Chondrocyte (in vitro differentiated cells): ENCODE measurements around the gene TRIM52. TPM values are rescaled to one million over a fixed set of nuclear protein-coding genes. Genes with fewer than 3 reads are reported as not detected.

ENCODE experiments used
- DNase-seq: peaks from one replicate; pipeline ENCODE4 v3.0.0; 2021; ENCODE audit warnings: mixed read lengths, low spot score
- H3K27ac Mint-ChIP-seq: one replicate; pipeline ENCODE4 v1.8.0; 2021; ENCODE audit warnings: mild to moderate bottlenecking, moderate library complexity, mixed read lengths; ENCODE audit not compliant: unreplicated experiment
- H3K27me3 Mint-ChIP-seq: 2 replicates; pipeline ENCODE4 v1.8.0; 2021; ENCODE audit warnings: low read depth, mixed read lengths
- H3K36me3 Mint-ChIP-seq: 2 replicates; pipeline ENCODE4 v1.8.0; 2021; ENCODE audit warnings: low read depth, mixed read lengths
- H3K4me1 Mint-ChIP-seq: 2 replicates; pipeline ENCODE4 v1.8.0; 2021; ENCODE audit warnings: low read depth, mild to moderate bottlenecking, mixed read lengths
- H3K4me3 Mint-ChIP-seq: one replicate; pipeline ENCODE4 v1.8.0; 2021; ENCODE audit warnings: mild to moderate bottlenecking, moderate library complexity, mixed read lengths; ENCODE audit not compliant: unreplicated experiment
- H3K9me3 Mint-ChIP-seq: 2 replicates; pipeline ENCODE4 v1.8.0; 2021; ENCODE audit warnings: low read depth, mixed read lengths
- CTCF ChIP-seq: fragments of 200-600 bp; sonication (generic); IDR thresholded peaks from 2 replicates; pipeline ENCODE4 v1.5.0; 2021; ENCODE audit warnings: antibody characterized with exemption, mild to moderate bottlenecking, moderate library complexity
- total RNA-seq: library from RNA; stranded (reverse); gene quantifications from 3 replicates; pipeline ENCODE4 v1.2.1, GENCODE V29; 2021

Gene TRIM52
- total RNA-seq, 1 donor from 2014 or later = 8.3 TPM

- TF ChIP-seq CTCF = no peak
- Mint-ChIP-seq H3K27ac (peak overlapping the region; percentile 97), H3K36me3 (no peaks in the 10 kb centered on the region), H3K4me3 (peak overlapping the region; percentile 92), H3K27me3 (no peaks in the 10 kb centered on the region), H3K9me3 (no peaks in the 10 kb centered on the region), H3K4me1 (peaks cover 52% of the 10 kb centered on the region)
- DNase-seq = peak; percentile 95
Observed at GRCh38 chr5:181221792-181222629, 38.9 kb downstream of the TRIM52 start.

DNA sequence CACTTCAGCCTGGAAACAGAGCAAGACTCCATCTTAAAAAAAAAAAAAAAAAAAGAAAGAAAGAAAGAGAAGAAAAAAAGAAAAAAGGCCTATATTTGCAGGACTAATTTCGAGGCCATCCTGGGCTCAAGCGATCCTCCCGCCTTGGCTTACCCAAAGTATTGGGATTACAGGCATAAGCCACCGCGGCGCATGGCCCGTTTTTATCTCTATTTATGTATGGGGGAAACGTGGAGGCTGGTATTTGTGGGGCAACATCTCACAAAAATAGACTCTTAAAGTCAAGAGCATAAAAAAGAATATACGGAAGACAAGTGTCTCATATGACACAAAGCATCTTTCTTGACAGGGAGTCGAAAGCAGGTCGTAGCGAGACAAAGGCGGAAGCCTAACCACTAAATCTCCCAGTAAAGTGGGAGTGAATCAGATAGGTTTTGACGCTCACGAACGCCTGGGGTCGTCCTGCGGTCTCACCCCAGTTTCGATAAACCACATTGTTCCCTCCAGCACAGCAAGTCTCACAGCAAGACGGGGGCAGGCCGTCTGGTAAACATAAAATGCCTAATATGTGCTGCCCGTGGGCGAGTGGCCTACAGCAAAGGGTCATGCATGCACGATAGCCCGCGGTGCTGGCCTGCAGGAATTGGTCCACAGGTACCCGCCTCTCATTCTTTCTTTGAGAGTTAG lies 39.7 kb downstream of the TRIM52 start:
- peaks cover 57% of the 10 kb centered on the region for H3K4me1 Mint-ChIP-seq
- TF ChIP-seq CTCF = no peak
- H3K27ac Mint-ChIP-seq = peak overlapping the region; percentile 68
- no peaks in the 10 kb centered on the region for H3K36me3 Mint-ChIP-seq
- DNase-seq = no peak
- H3K9me3 Mint-ChIP-seq = no peaks in the 10 kb centered on the region
- H3K27me3 Mint-ChIP-seq = no peaks in the 10 kb centered on the region
- peak overlapping the region; percentile 92 for H3K4me3 Mint-ChIP-seq

DNA sequence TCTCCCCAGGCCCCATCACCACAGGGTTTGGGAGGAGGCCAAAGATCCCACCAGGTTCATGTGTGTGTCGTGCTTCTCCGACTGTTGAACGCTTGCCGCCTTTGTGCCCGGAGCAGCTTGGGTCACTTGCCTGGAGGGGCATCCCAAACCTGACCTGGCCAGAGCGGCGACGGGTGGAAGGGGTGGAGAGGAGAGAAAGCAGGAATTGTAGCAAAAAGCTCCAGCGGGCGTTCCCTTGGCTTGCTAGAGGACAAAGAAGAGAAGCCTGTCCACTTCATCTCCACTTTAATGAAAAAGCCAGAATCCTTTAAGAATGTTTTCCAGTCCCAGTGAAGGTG lies 40.8 kb downstream of the TRIM52 start:
- no peak overlapping the region for H3K4me3 Mint-ChIP-seq
- no peak overlapping the region for H3K27ac Mint-ChIP-seq
- no peaks in the 10 kb centered on the region for H3K9me3 Mint-ChIP-seq
- peaks cover 52% of the 10 kb centered on the region for H3K4me1 Mint-ChIP-seq
- H3K36me3 Mint-ChIP-seq = no peaks in the 10 kb centered on the region
- no peak for TF ChIP-seq CTCF
- H3K27me3 Mint-ChIP-seq = no peaks in the 10 kb centered on the region
- DNase-seq = no peak

DNA sequence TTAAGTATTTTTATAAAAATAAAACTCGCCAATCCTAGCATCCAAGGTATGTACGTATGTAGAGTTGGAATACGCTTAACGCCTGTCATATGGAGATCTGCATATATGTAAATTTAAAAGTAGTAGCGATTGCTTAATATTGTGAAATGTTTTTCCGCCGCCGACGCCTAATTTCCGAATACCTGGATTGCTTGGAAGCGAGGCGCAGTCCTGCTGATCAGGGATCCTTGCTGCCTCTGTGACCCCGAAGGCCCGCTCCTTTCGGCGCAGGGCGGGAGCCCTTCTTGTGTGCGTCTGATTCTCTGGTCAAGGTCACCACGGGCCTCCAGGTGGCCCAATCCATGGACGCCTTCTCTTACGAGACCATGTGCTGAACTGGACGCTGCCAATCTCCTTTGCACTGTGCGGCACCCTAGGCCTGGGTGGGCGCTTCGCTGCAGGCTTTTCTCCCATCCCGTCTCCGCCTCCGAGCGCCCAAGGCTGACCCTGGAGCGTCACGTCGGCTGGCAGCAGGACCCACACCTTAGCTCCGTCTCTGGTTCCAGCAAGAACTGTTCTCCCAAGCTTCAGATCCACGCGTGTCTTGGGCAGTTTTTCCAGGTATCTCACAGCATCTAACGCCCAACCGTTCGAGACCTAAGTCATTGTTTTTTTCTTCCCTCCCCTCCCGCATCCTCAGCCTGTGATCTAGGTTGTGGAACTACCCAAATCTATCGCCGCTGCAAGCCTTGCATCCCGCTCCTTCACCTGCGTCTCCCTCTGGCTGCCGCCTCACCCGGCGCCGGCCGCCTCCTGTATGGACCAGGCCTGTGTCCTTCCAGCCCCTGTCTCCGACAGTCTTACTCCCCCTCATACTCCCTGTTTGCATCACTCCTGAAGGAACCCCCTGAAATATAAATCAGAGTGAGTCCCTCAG lies 41.4 kb downstream of the TRIM52 start:
- Mint-ChIP-seq H3K27me3 (no peaks in the 10 kb centered on the region), H3K36me3 (no peaks in the 10 kb centered on the region), H3K27ac (no peak overlapping the region), H3K4me3 (peak overlapping the region; percentile 22), H3K9me3 (no peaks in the 10 kb centered on the region), H3K4me1 (peaks cover 47% of the 10 kb centered on the region)
- no peak for TF ChIP-seq CTCF
- no peak for DNase-seq

DNA sequence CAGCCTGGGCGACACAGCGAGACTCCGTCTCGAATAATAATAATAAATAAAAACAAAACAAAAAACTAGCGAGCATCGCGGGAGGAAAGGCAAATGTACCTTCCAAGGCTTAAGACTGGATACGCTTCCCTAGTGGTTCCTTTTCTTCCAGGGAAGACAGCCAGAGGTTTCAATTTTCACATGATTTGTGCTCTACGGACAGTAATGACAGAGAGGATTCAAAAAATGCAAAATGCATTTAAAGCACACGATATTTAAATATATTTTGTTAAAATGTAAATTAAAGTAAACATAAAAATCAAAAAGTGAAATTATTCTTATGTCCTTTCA lies 42.2 kb downstream of the TRIM52 start:
- Mint-ChIP-seq H3K27ac (peak overlapping the region; percentile 87), H3K4me3 (peak overlapping the region; percentile 75), H3K36me3 (no peaks in the 10 kb centered on the region), H3K4me1 (peaks cover 40% of the 10 kb centered on the region), H3K9me3 (no peaks in the 10 kb centered on the region), H3K27me3 (no peaks in the 10 kb centered on the region)
- no peak for DNase-seq
- TF ChIP-seq CTCF = no peak
